HG03575 (cell line): Measurements from ENCODE around the gene SFTA2.
"Not testable (repeated sequence)": the region's sequence is repeated elsewhere in the genome, so short reads cannot be mapped to it uniquely, and the experiment has no call there.

ENCODE experiments used
- ATAC-seq: cut with Tn5 transposase; IDR thresholded peaks from one replicate; pipeline ENCODE4 v1.9.1; 2021; ENCODE audit not compliant: unreplicated experiment, insufficient number of reproducible peaks, low FRiP score; ENCODE audit errors: extremely low read depth

Gene SFTA2

GRCh38 chr6:30931969-30932645 lies at the start of gene SFTA2:
Gene SFTA2, minus strand, starts transcription at chr6:30932170. Its CDS starts 74 bp downstream, at chr6:30932096.
- no peak for ATAC-seq

GRCh38 chr6:30979690-30980089 lies 47.7 kb upstream of the SFTA2 start:
- no peak for ATAC-seq

- no peak for ATAC-seq
These were observed 47.2 kb upstream of the SFTA2 start for GRCh38 chr6:30979141-30979540.

GRCh38 chr6:30974490-30975252 lies 42.7 kb upstream of the SFTA2 start:
- no peak for ATAC-seq

GRCh38 chr6:30972816-30973215 lies 40.8 kb upstream of the SFTA2 start:
- no peak for ATAC-seq

- ATAC-seq, result no peak
These were observed 39.0 kb upstream of the SFTA2 start for GRCh38 chr6:30970946-30971345.

DNA sequence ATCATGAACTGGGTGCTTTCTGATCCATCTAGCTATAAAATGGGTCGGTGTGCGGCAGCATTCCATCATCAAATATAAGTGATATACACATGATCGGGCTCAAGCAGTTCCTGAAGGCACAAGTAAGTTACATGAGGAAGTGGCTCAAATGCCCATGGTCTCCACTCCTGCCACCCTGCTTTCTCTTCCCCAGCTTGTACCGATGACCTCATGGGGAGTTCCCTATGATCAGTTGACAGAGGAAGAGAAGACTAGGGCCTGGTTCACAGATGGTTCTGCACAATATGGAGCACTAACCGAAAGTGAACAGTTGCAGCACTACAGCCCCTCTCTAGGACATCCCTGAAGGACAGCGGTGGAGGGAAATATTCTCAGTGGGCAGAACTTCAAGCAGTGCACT lies 37.2 kb upstream of the SFTA2 start:
- ATAC-seq, result not testable (repeated sequence)

DNA sequence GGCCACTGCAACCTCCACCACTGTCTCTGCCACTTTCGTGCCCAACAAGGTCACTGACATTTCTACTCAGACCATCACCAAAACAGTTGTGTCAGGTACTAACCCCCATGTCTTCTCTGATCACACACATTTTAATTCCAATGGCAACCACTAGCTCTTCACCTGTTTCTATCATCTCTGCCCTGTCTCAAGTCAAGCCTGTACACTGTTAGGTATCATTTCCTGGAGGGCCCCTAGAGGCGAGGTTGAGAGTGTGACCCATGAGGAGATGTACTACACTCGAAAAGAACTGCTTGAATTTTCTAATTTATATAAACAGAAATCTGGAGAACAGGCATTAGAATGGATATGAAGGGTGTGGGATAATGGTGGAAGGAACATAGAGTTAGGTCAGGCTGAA lies 34.2 kb upstream of the SFTA2 start:
- no peak for ATAC-seq

- no peak for ATAC-seq
These were observed 33.2 kb upstream of the SFTA2 start for GRCh38 chr6:30965140-30965601.

DNA sequence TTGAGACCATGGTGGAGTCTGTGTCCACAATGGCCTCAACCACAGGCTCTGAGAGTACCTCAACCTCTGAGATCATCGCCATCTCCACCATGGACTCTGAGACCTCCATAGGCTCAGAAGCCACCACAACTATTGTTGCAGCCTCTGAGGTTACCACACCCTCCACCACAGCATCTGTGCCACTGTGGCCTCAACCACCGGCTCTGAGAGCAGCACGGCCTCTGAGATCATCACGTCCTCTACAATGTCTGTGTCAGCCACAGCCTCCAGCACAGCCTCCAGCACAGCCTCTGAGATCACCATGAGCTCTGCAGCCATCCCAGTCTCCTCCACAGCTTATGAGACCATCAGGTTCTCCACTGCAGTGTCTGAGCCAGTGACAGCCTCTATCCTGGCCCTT lies 32.1 kb upstream of the SFTA2 start:
- no peak for ATAC-seq

GRCh38 chr6:30963641-30964040 lies 31.7 kb upstream of the SFTA2 start:
- no peak for ATAC-seq

DNA sequence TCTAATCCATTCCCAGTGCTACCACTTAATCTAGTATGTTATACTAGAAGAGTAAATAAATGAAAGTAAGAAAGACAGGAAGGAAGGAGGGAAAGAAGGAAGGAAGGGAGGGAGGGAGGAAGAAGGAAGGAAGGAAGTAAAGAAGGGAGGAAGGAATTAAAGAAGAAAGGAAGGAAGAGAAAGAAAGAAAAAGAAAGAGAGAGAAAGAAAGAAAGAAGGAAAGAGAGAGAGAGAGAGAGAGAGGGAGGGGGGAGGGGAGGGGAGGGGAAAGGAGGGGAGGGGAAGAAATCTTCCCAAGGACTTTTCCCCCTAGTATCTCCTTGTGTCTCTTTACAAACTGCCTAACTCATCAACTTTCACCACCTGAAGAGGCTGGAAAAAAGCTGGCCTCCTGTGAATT lies 30.7 kb upstream of the SFTA2 start:
- ATAC-seq, result no peak

GRCh38 chr6:30960907-30961673 lies 29.1 kb upstream of the SFTA2 start:
- ATAC-seq, result no peak

GRCh38 chr6:30957716-30958115 lies 25.7 kb upstream of the SFTA2 start:
- ATAC-seq, result no peak

GRCh38 chr6:30955367-30956042 lies 23.5 kb upstream of the SFTA2 start:
- ATAC-seq, result no peak

GRCh38 chr6:30954631-30955366 lies 22.8 kb upstream of the SFTA2 start:
- ATAC-seq, result no peak

- ATAC-seq, result no peak
These were observed 20.0 kb upstream of the SFTA2 start for GRCh38 chr6:30951907-30952469.

GRCh38 chr6:30948811-30949210 lies 16.8 kb upstream of the SFTA2 start:
- ATAC-seq, result no peak
